Myocyte (in vitro differentiated cells): Measurements from ENCODE around the gene ZSCAN12. TPM values are rescaled to one million over a fixed set of nuclear protein-coding genes. Genes with fewer than 3 reads are reported as not detected.
A peak's percentile ranks its signal among the peaks of the same experiment; 100 is the strongest.
"Not testable (repeated sequence)": the region's sequence is repeated elsewhere in the genome, so short reads cannot be mapped to it uniquely, and the experiment has no call there.

Experiments used
- DNase-seq: peaks from one replicate; pipeline ENCODE4 v3.0.0-alpha.2; 2012; ENCODE audit warnings: low read depth
- total RNA-seq: library from RNA; depleted of rRNA; stranded (reverse); fragments of >200 nt; gene quantifications from 2 replicates; pipeline ENCODE4 v1.2.3, GENCODE V29; 2014

ZSCAN12 gene
- total RNA-seq, 1 donor from 2014 or later, result 4.0 TPM

- no peak for DNase-seq
These were observed 3.6 kb downstream of the ZSCAN12 start for GRCh38 chr6:28395918-28396317.

- peak; percentile 11 for DNase-seq
These were observed 5.5 kb downstream of the ZSCAN12 start for GRCh38 chr6:28393912-28394662.

- DNase-seq, result no peak
These were observed 8.9 kb downstream of the ZSCAN12 start for GRCh38 chr6:28390688-28391087.

- no peak for DNase-seq
These were observed 15.4 kb downstream of the ZSCAN12 start for GRCh38 chr6:28384143-28384533.

GRCh38 chr6:28383235-28384142, 16.1 kb downstream of the ZSCAN12 start:
- DNase-seq, result peak; percentile 85

- no peak for DNase-seq
These were observed 19.2 kb downstream of the ZSCAN12 start for GRCh38 chr6:28380381-28380780.

- DNase-seq, result no peak
These were observed 20.9 kb downstream of the ZSCAN12 start for GRCh38 chr6:28378644-28379043.

GRCh38 chr6:28377879-28378278, 21.7 kb downstream of the ZSCAN12 start:
- DNase-seq, result no peak

- DNase-seq, result no peak
These were observed 25.6 kb downstream of the ZSCAN12 start for GRCh38 chr6:28373925-28374324.

- no peak for DNase-seq
These were observed 27.7 kb downstream of the ZSCAN12 start for GRCh38 chr6:28371706-28372451.

GRCh38 chr6:28371280-28371679, 28.3 kb downstream of the ZSCAN12 start:
- no peak for DNase-seq

GRCh38 chr6:28370440-28370839, 29.1 kb downstream of the ZSCAN12 start:
- no peak for DNase-seq

- no peak for DNase-seq
These were observed 30.1 kb downstream of the ZSCAN12 start for GRCh38 chr6:28369463-28369862.

GRCh38 chr6:28368522-28368921, 31.0 kb downstream of the ZSCAN12 start:
- DNase-seq, result no peak

- DNase-seq, result not testable (repeated sequence)
These were observed 34.0 kb downstream of the ZSCAN12 start for GRCh38 chr6:28365590-28365989.

- DNase-seq, result no peak
These were observed 38.6 kb downstream of the ZSCAN12 start for GRCh38 chr6:28360961-28361360.

GRCh38 chr6:28359562-28359961, 40.0 kb downstream of the ZSCAN12 start:
- not testable (repeated sequence) for DNase-seq

GRCh38 chr6:28357036-28357435, 42.5 kb downstream of the ZSCAN12 start:
- DNase-seq, result no peak

- DNase-seq, result no peak
These were observed 42.9 kb downstream of the ZSCAN12 start for GRCh38 chr6:28356666-28357020.

GRCh38 chr6:28355743-28356665, 43.5 kb downstream of the ZSCAN12 start:
- DNase-seq, result peak; percentile 92
